A549 (cell line): ENCODE data around the gene SERPINE3.

Source experiments
- BHLHE40 ChIP-seq: IDR thresholded peaks from 2 replicates; pipeline ENCODE4 v1.6.1; 2012; ENCODE audit warnings: low read depth, low read length, inconsistent platforms
- CHD4 ChIP-seq: fragments of 200-600 bp; sonication (generic); IDR thresholded peaks from 2 replicates; pipeline ENCODE4 v1.6.1; 2016; ENCODE audit warnings: antibody characterized with exemption, mild to moderate bottlenecking, borderline replicate concordance
- CTCF ChIP-seq: fragments of >200 bp; sonication (Bioruptor Twin); formaldehyde crosslinking; IDR thresholded peaks from 3 replicates; pipeline ENCODE4 v1.5.1; 2016
- GATA3 ChIP-seq: IDR thresholded peaks from 2 replicates; pipeline ENCODE4 v1.6.1; 2012; ENCODE audit warnings: borderline replicate concordance
- JUNB ChIP-seq: fragments of >200 bp; sonication (Bioruptor Twin); formaldehyde crosslinking; IDR thresholded peaks from 2 replicates; pipeline ENCODE4 v1.6.1; 2016
- KDM5A ChIP-seq: fragments of 200-600 bp; sonication (generic); IDR thresholded peaks from 2 replicates; pipeline ENCODE4 v1.6.1; 2016; ENCODE audit warnings: antibody characterized with exemption, mild to moderate bottlenecking
- PHF8 ChIP-seq: fragments of 200-600 bp; sonication (generic); IDR thresholded peaks from 2 replicates; pipeline ENCODE4 v1.6.1; 2016; ENCODE audit warnings: low read depth, mild to moderate bottlenecking, antibody characterized with exemption, moderate library complexity, borderline replicate concordance
- POLR2A ChIP-seq: IDR thresholded peaks from 2 replicates; pipeline ENCODE4 v1.6.1; 2012; ENCODE audit warnings: mild to moderate bottlenecking, low read length
- RFX5 ChIP-seq: fragments of 450-650 bp; IDR thresholded peaks from 2 replicates; pipeline ENCODE4 v1.7.1; 2014; ENCODE audit warnings: antibody characterized with exemption, mild to moderate bottlenecking, moderate library complexity
- SMC3 ChIP-seq: fragments of >200 bp; sonication (Bioruptor Twin); formaldehyde crosslinking; IDR thresholded peaks from 3 replicates; pipeline ENCODE4 v1.6.1; 2018; ENCODE audit warnings: inconsistent platforms
- ZC3H11A ChIP-seq: fragments of 450-650 bp; IDR thresholded peaks from 2 replicates; pipeline ENCODE4 v1.6.1; 2014; ENCODE audit warnings: antibody characterized with exemption, mild to moderate bottlenecking
- TF ChIP-seq, protein P1 (sequence below): fragments of 250-450 bp; sonication (Bioruptor Pico); IDR thresholded peaks from 2 replicates; pipeline ENCODE4 v1.5.0; 2021; ENCODE audit warnings: mild to moderate bottlenecking, moderate library complexity, borderline replicate concordance
- TF ChIP-seq, protein P2 (sequence below): fragments of 450-650 bp; IDR thresholded peaks from 2 replicates; pipeline ENCODE4 v1.6.1; 2014; ENCODE audit warnings: antibody characterized with exemption

DNA sequence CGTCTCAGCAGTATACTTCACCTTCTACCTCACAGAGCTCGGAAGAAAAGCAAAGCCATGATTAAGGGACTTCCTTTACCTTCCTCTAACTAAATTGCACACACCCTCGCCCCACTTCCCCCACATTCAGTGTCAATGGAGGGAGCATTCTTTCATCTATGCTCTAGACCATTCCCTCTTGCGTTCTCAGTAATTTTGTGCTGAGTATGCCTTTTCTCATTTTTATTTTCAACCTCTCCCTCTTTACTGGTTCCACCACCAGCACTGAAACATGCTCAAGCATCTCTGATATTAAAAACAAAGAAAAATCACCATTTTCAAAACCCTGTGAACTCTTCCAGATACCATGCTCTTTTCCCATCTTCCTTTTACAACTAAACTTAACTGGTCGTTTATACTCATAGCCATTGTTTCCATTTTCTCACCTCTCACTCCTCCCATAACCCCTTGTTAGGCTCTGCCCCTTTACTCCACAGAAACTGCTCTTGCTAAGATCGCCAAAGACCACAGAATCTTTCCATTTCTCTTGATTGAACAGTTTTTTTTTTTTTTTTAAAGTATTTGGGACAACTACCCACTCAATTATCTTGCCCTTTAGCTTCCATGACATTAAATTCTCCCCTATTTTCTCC is 32.4 kb downstream of the SERPINE3 start:
- TF ChIP-seq CHD4, result no peak
- TF ChIP-seq, protein P1, sequence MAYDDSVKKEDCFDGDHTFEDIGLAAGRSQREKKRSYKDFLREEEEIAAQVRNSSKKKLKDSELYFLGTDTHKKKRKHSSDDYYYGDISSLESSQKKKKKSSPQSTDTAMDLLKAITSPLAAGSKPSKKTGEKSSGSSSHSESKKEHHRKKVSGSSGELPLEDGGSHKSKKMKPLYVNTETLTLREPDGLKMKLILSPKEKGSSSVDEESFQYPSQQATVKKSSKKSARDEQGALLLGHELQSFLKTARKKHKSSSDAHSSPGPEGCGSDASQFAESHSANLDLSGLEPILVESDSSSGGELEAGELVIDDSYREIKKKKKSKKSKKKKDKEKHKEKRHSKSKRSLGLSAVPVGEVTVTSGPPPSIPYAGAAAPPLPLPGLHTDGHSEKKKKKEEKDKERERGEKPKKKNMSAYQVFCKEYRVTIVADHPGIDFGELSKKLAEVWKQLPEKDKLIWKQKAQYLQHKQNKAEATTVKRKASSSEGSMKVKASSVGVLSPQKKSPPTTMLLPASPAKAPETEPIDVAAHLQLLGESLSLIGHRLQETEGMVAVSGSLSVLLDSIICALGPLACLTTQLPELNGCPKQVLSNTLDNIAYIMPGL (CRISPR knock-in tag), result no peak
- no peak for TF ChIP-seq CTCF
- no peak for TF ChIP-seq ZC3H11A
- TF ChIP-seq POLR2A, result no peak
- TF ChIP-seq PHF8, result no peak
- no peak for TF ChIP-seq BHLHE40
- TF ChIP-seq KDM5A, result no peak
- TF ChIP-seq, protein P2, sequence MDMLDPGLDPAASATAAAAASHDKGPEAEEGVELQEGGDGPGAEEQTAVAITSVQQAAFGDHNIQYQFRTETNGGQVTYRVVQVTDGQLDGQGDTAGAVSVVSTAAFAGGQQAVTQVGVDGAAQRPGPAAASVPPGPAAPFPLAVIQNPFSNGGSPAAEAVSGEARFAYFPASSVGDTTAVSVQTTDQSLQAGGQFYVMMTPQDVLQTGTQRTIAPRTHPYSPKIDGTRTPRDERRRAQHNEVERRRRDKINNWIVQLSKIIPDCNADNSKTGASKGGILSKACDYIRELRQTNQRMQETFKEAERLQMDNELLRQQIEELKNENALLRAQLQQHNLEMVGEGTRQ, result no peak
- TF ChIP-seq JUNB, result no peak
- TF ChIP-seq GATA3, result no peak
- no peak for TF ChIP-seq RFX5
- TF ChIP-seq SMC3, result no peak
